ENCODE data around the gene TTC27. TPM values are rescaled to one million over a fixed set of nuclear protein-coding genes. Genes with fewer than 3 reads are reported as not detected.

The TTC27 gene
- total RNA-seq, 4 donors from 2014 or later, result 7.1 to 20.3 (median 10.4) TPM

DNA sequence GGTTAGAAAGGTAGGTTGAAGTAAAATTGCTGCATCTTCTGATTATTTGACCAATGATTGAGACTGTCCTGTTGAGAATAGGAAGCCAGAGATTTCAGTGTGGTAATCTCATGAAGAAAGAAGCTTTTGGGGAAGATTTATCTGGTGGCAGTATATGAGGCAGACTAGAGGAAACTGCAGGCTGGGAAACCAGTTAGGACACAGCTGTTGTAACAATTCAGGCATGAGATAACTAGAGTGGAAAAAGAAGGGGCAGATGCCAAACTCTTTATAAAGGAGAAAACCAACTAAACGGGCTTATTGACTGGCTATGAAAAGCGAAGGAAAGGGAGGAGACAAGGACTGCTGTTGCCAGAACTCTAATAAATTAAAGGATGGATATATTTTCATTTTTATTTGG lies 155.6 kb downstream of the TTC27 start:
- H3K27me3 ChIP-seq, result no peaks in the 10 kb centered on the region
- H3K27ac ChIP-seq, result no peak overlapping the region
- H3K36me3 ChIP-seq, result peaks cover 0 to 20% (median 0%) of the 10 kb centered on the region in 4 donors
- no peak overlapping the region for H3K4me3 ChIP-seq
- H3K9me3 ChIP-seq, result peaks cover 9 to 11% of the 10 kb centered on the region in 2 donors
- intact Hi-C loops (cut with DNase I; ENCODE audit: low total_unique reads) (no loop called here), in situ Hi-C loops (cut with MboI; ENCODE audit: low pct_ligation_motif_present in 1 of 4, low pct_unique_long_range_greater_than_20kb in 1 of 4, low sequenced_read_pairs in 3 of 4) (loop anchor here in 1 of 4 donors (25.0 kb wide), 2 partner anchors 254 to 604 kb away; no protein-coding TSS in a partner anchor)
- no peak for DNase-seq
- 87 to 95% methylated on average over 2 of the region's 2 CpGs for WGBS, 2 donors (ENCODE audit: low coverage in 1 of 2)
- TF ChIP-seq EP300 (IDR thresholded peaks at IDR 0.05; ENCODE audit: low read depth), result no peak
- TF ChIP-seq POLR2AphosphoS5 (IDR thresholded peaks at IDR 0.05), result no peak
- no peak for TF ChIP-seq POLR2A (IDR thresholded peaks at IDR 0.05)
- TF ChIP-seq, protein P1, sequence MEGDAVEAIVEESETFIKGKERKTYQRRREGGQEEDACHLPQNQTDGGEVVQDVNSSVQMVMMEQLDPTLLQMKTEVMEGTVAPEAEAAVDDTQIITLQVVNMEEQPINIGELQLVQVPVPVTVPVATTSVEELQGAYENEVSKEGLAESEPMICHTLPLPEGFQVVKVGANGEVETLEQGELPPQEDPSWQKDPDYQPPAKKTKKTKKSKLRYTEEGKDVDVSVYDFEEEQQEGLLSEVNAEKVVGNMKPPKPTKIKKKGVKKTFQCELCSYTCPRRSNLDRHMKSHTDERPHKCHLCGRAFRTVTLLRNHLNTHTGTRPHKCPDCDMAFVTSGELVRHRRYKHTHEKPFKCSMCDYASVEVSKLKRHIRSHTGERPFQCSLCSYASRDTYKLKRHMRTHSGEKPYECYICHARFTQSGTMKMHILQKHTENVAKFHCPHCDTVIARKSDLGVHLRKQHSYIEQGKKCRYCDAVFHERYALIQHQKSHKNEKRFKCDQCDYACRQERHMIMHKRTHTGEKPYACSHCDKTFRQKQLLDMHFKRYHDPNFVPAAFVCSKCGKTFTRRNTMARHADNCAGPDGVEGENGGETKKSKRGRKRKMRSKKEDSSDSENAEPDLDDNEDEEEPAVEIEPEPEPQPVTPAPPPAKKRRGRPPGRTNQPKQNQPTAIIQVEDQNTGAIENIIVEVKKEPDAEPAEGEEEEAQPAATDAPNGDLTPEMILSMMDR (IDR thresholded peaks at IDR 0.05), result no peak
- H3K4me1 ChIP-seq, result no peaks in the 10 kb centered on the region

DNA sequence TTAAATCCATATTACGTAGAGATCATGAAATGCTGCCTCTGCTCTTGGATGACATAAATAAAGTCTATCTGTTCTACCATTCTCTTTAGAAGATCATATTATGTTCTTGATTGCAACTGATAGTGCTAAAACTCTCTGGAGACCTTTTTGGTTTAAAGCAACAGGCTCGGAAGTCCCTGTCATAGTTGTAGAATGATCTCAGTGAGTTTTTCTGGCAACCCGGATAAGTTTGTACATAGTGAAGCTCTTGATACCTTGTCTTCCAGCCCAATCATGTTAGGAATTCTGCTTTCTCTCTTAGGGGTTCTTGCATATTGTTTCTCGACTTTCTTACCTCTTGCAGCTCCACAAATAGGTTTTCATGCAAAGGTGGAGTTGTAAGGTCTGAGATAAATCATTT lies 156.1 kb downstream of the TTC27 start:
- 90 to 92% methylated on average over 2 to 4 of the region's 4 CpGs for WGBS, 2 donors (ENCODE audit: low coverage in 1 of 2)
- Histone ChIP-seq H3K9me3 (peaks cover 9 to 11% of the 10 kb centered on the region in 2 donors), H3K4me3 (no peak overlapping the region), H3K4me1 (no peaks in the 10 kb centered on the region), H3K27ac (no peak overlapping the region), H3K36me3 (peaks cover 0 to 20% (median 0%) of the 10 kb centered on the region in 4 donors), H3K27me3 (no peaks in the 10 kb centered on the region)
- in situ Hi-C loops (cut with MboI; ENCODE audit: low pct_ligation_motif_present in 1 of 4, low pct_unique_long_range_greater_than_20kb in 1 of 4, low sequenced_read_pairs in 3 of 4), result loop anchor here in 1 of 4 donors (25.0 kb wide), 2 partner anchors 253 to 603 kb away; no protein-coding TSS in a partner anchor
- no peak for DNase-seq
- TF ChIP-seq, protein P1 (IDR thresholded peaks at IDR 0.05), result no peak
- TF ChIP-seq POLR2AphosphoS5 (IDR thresholded peaks at IDR 0.05) (no peak), EP300 (IDR thresholded peaks at IDR 0.05; ENCODE audit: low read depth) (no peak), POLR2A (IDR thresholded peaks at IDR 0.05) (no peak)
- intact Hi-C loops (cut with DNase I; ENCODE audit: low total_unique reads), result no loop called here

DNA sequence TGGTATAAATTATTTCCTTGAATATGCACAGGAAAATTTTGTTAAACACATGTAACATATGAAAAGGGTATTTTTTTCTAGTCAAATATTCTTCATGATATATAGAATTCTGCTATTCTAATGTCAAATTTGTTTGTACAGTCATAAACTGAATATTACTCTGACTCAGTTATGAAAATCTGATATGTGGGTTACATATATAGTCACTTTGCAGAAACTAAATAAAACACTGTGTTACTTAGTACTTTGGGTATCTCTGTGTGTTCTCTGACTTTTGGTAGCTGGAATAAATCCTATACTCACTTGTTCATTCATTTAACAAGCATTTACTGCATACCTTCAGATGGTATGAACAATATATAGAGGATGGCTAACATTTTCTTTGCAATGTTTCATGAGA lies 159.4 kb downstream of the TTC27 start:
- no peak for DNase-seq
- Histone ChIP-seq H3K27ac (no peak overlapping the region), H3K27me3 (no peaks in the 10 kb centered on the region), H3K4me3 (no peak overlapping the region), H3K36me3 (no peaks in the 10 kb centered on the region), H3K9me3 (no peaks in the 10 kb centered on the region), H3K4me1 (no peaks in the 10 kb centered on the region)
- intact Hi-C loops (cut with DNase I; ENCODE audit: low total_unique reads) (no loop called here), in situ Hi-C loops (cut with MboI; ENCODE audit: low pct_ligation_motif_present in 1 of 4, low pct_unique_long_range_greater_than_20kb in 1 of 4, low sequenced_read_pairs in 3 of 4) (loop anchor here in 1 of 4 donors (25.0 kb wide), 2 partner anchors 250 to 600 kb away; no protein-coding TSS in a partner anchor)
- TF ChIP-seq EP300 (IDR thresholded peaks at IDR 0.05; ENCODE audit: low read depth) (no peak), POLR2A (IDR thresholded peaks at IDR 0.05) (no peak), POLR2AphosphoS5 (IDR thresholded peaks at IDR 0.05) (no peak)
- TF ChIP-seq, protein P1 (IDR thresholded peaks at IDR 0.05), result no peak

DNA sequence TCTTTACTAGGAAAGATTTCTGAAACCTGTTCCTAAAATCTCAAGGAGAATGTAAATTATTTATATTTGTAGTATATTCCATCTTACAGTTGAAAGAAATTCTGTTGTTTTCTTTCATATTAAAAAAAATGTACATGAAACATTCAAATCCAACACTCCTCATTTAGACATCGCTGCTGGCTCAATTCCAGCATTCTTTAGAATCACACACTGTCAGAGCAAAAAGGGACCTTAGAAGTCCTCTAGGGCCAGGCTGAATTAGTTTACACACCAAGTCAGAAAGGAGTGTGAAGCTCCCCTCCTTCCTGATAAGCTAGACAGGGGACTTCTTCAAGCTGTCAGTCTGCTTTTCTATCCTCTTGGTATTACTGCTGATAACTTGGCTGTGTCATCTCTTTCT lies 160.3 kb downstream of the TTC27 start:
- DNase-seq, result no peak
- TF ChIP-seq EP300 (IDR thresholded peaks at IDR 0.05; ENCODE audit: low read depth) (no peak), POLR2AphosphoS5 (IDR thresholded peaks at IDR 0.05) (no peak), POLR2A (IDR thresholded peaks at IDR 0.05) (no peak)
- TF ChIP-seq, protein P1 (IDR thresholded peaks at IDR 0.05), result no peak
- WGBS, 2 donors (ENCODE audit: low coverage in 1 of 2), result 78 to 100% methylated on average over 1 of the region's 1 CpG
- Histone ChIP-seq H3K27ac (no peak overlapping the region), H3K27me3 (no peaks in the 10 kb centered on the region), H3K9me3 (no peaks in the 10 kb centered on the region), H3K4me3 (no peak overlapping the region), H3K36me3 (no peaks in the 10 kb centered on the region), H3K4me1 (no peaks in the 10 kb centered on the region)
- intact Hi-C loops (cut with DNase I; ENCODE audit: low total_unique reads) (no loop called here), in situ Hi-C loops (cut with MboI; ENCODE audit: low pct_ligation_motif_present in 1 of 4, low pct_unique_long_range_greater_than_20kb in 1 of 4, low sequenced_read_pairs in 3 of 4) (loop anchor here in 1 of 4 donors (25.0 kb wide), 2 partner anchors 249 to 599 kb away; no protein-coding TSS in a partner anchor)
